Measurements from ENCODE around the gene DEPP1. TPM values are rescaled to one million over a fixed set of nuclear protein-coding genes. Genes with fewer than 3 reads are reported as not detected.

DEPP1 gene
- total RNA-seq, 2 experiments from 2014 or later = not detected

DNA sequence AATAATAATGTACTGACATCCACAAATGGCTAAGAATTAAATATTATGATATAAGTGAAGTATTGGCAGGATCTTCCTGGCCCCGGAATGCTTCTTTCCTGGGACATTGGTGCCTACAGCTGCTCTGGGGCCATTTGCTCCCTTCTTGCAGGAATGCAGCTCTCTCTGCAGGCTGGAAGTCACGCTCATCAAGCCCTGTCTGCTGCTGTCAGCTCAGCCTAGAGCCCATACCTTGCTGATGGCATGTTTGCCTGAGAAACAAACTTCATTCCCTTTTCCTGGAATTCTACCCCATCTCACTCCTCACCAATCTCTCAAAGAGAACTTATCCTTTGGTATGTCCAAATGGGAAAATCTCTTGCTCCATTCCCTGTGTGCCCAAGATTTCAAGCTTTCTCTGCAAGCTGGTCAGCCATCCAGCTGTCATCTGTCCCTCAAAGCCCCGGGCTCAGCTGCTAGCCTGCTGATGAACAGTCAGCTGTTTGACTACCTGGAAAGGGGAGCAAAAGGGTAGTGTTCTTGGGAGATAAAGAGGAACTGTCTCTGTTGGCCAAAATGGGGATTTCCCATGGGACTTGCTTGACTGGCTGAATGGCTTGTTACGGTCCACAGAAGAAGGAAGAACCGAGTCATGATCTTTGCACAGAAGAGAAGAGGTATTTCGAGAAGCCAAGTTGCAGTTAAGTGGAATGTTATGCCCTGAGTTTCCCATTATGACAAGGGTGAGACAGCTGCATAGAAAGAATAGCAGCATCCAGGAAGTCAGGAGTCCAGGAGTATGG, 31.0 kb downstream of the DEPP1 start:
- ATAC-seq (no peak), DNase-seq (no peak)
- ChIA-PET POLR2A (no interaction called here), CTCF (interaction anchor here (1.9 kb wide), 1 partner anchor 15 kb away, joined by 6 read pairs; no protein-coding TSS in a partner anchor)
- Mint-ChIP-seq H3K27me3 (ENCODE audit: low read depth) (peaks cover 21% of the 10 kb centered on the region), H3K9me3 (ENCODE audit: insufficient read depth) (peaks cover 13% of the 10 kb centered on the region), H3K4me1 (ENCODE audit: low read depth) (no peaks in the 10 kb centered on the region), H3K36me3 (ENCODE audit: low read depth) (peaks cover 2% of the 10 kb centered on the region), H3K4me3 (no peak overlapping the region), H3K27ac (no peak overlapping the region)

- H3K27ac Mint-ChIP-seq = no peak overlapping the region
- H3K36me3 Mint-ChIP-seq (ENCODE audit: low read depth) = peaks cover 2% of the 10 kb centered on the region
- H3K4me3 Mint-ChIP-seq = no peak overlapping the region
- no peaks in the 10 kb centered on the region for H3K4me1 Mint-ChIP-seq (ENCODE audit: low read depth)
- ChIA-PET CTCF (interaction anchor here (3.4 kb wide), 1 partner anchor 14 kb away, joined by 16 read pairs; no protein-coding TSS in a partner anchor), POLR2A (no interaction called here)
- DNase-seq (no peak), ATAC-seq (no peak)
- H3K9me3 Mint-ChIP-seq (ENCODE audit: insufficient read depth) = peaks cover 13% of the 10 kb centered on the region
- peaks cover 30% of the 10 kb centered on the region for H3K27me3 Mint-ChIP-seq (ENCODE audit: low read depth)
Observed at GRCh38 chr10:44946205-44946604, 32.4 kb downstream of the DEPP1 start.

GRCh38 chr10:44944354-44944753, 34.3 kb downstream of the DEPP1 start:
- ChIA-PET CTCF (interaction anchor here (0.9 to 3.4 kb wide), 3 partner anchors 12 to 517 kb away, joined by 3 to 16 read pairs (median 4); no protein-coding TSS in a partner anchor), POLR2A (no interaction called here)
- H3K27me3 Mint-ChIP-seq (ENCODE audit: low read depth) = peaks cover 35% of the 10 kb centered on the region
- peaks cover 2% of the 10 kb centered on the region for H3K36me3 Mint-ChIP-seq (ENCODE audit: low read depth)
- H3K4me1 Mint-ChIP-seq (ENCODE audit: low read depth) = no peaks in the 10 kb centered on the region
- H3K27ac Mint-ChIP-seq = no peak overlapping the region
- no peak overlapping the region for H3K4me3 Mint-ChIP-seq
- no peak for DNase-seq
- no peak for ATAC-seq
- peaks cover 13% of the 10 kb centered on the region for H3K9me3 Mint-ChIP-seq (ENCODE audit: insufficient read depth)

DNA sequence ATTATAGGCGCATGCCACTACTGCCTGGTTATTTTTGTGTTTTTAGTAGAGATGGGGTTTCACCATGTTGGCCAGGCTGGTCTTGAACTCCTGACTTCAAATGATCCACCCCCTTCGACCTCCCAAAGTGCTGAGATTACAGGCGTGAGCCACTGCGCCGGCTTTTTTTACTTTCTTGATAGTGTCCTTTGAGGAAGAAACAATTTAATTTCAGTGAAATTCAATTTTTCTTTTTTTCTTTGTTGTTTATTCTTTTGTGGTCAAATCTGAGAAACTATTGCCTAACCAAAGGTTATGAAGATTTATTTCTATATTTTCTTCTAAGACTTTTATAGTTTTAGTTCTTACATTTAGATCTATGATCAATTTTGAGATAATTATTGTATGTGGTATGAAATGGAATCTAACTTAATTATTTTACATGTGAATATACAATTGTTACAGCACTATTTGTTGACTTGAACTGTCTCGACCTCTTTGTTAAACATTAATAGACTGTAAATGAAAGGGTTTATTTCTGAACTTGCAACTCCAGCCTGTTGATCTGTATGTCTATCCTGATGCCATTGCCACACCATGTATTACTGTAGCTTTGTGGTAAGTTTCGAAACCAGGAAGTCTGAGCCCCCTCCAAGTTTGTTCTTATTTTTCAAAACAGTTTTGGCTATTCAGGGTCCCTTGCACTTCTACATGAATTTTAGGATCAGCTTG, 38.8 kb downstream of the DEPP1 start:
- POLR2A ChIA-PET = no interaction called here
- CTCF ChIA-PET = no interaction called here

GRCh38 chr10:44938956-44939355, 39.7 kb downstream of the DEPP1 start:
- ChIA-PET POLR2A (no interaction called here), CTCF (no interaction called here)
- peaks cover 20% of the 10 kb centered on the region for H3K27me3 Mint-ChIP-seq (ENCODE audit: low read depth)
- no peak for ATAC-seq
- H3K4me3 Mint-ChIP-seq = no peak overlapping the region
- no peaks in the 10 kb centered on the region for H3K36me3 Mint-ChIP-seq (ENCODE audit: low read depth)
- H3K9me3 Mint-ChIP-seq (ENCODE audit: insufficient read depth) = peaks cover under 1% of the 10 kb centered on the region
- no peak overlapping the region for H3K27ac Mint-ChIP-seq
- no peak for DNase-seq
- peaks cover 28% of the 10 kb centered on the region for H3K4me1 Mint-ChIP-seq (ENCODE audit: low read depth)

More for the DNA sequence above, 38.8 kb downstream of the DEPP1 start:
- H3K4me3 Mint-ChIP-seq = no peak overlapping the region
- DNase-seq (no peak), ATAC-seq (no peak)
- peaks cover 2% of the 10 kb centered on the region for H3K36me3 Mint-ChIP-seq (ENCODE audit: low read depth)
- H3K27ac Mint-ChIP-seq = no peak overlapping the region
- H3K27me3 Mint-ChIP-seq (ENCODE audit: low read depth) = peaks cover 27% of the 10 kb centered on the region
- peaks cover 9% of the 10 kb centered on the region for H3K9me3 Mint-ChIP-seq (ENCODE audit: insufficient read depth)
- H3K4me1 Mint-ChIP-seq (ENCODE audit: low read depth) = peaks cover 27% of the 10 kb centered on the region

- Mint-ChIP-seq H3K27ac (no peak overlapping the region), H3K4me3 (no peak overlapping the region), H3K4me1 (ENCODE audit: low read depth) (peaks cover 38% of the 10 kb centered on the region), H3K9me3 (ENCODE audit: insufficient read depth) (no peaks in the 10 kb centered on the region), H3K27me3 (ENCODE audit: low read depth) (peaks cover 14% of the 10 kb centered on the region), H3K36me3 (ENCODE audit: low read depth) (no peaks in the 10 kb centered on the region)
- ATAC-seq (no peak), DNase-seq (no peak)
- ChIA-PET CTCF (no interaction called here), POLR2A (interaction anchor here (0.6 kb wide), 1 partner anchor 320 kb away, joined by 3 read pairs; no protein-coding TSS in a partner anchor)
Observed at GRCh38 chr10:44937196-44938005, 41.2 kb downstream of the DEPP1 start.

DNA sequence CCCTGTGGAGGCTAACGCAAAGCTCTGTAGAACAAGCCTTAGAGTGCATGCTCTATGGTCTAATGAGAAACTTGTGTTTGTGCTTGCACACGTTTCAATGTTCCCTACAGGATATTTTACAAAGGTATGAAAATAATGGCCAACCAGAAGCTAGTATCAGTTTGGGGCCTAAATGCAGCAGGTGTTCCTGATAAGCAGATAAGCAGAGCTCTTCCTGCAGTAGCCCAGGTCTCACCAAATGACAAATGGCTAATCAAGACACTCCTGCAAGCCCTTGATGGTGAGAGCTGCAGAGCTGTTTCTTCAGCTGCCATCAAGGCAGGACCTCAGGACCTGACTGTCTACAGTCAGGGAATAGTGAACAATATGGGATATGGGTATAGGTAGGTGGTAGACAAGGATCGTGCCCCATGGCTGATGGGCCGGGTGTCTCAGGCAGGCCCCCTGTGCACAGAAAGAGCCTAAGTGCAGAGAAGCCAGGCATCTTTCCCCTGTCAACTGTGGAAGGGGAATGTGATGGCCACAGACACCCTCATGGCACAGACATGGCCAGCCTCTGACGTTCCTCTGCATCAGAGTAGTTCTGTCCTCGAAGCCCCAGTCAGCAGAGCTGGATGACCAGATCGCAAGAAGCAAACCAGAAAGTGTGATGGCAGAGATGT, 42.2 kb downstream of the DEPP1 start:
- peak overlapping the region; percentile 65 for H3K27ac Mint-ChIP-seq
- no peaks in the 10 kb centered on the region for H3K9me3 Mint-ChIP-seq (ENCODE audit: insufficient read depth)
- CTCF ChIA-PET = interaction anchor here (1.1 to 2.2 kb wide), 2 partner anchors 38 to 40 kb away, joined by 5 to 7 read pairs; no protein-coding TSS in a partner anchor

GRCh38 chr10:44935966-44936295, 42.7 kb downstream of the DEPP1 start:
- Mint-ChIP-seq H3K27ac (peak overlapping the region; percentile 65), H3K4me3 (no peak overlapping the region), H3K4me1 (ENCODE audit: low read depth) (peaks cover 39% of the 10 kb centered on the region), H3K36me3 (ENCODE audit: low read depth) (no peaks in the 10 kb centered on the region), H3K27me3 (ENCODE audit: low read depth) (peaks cover 2% of the 10 kb centered on the region), H3K9me3 (ENCODE audit: insufficient read depth) (no peaks in the 10 kb centered on the region)
- POLR2A ChIA-PET = no interaction called here
- DNase-seq = no peak
- no peak for ATAC-seq
- CTCF ChIA-PET = interaction anchor here (1.1 to 2.2 kb wide), 2 partner anchors 38 to 40 kb away, joined by 5 to 7 read pairs; no protein-coding TSS in a partner anchor

More for the DNA sequence above, 42.2 kb downstream of the DEPP1 start:
- Mint-ChIP-seq H3K27me3 (ENCODE audit: low read depth) (peaks cover 7% of the 10 kb centered on the region), H3K4me1 (ENCODE audit: low read depth) (peaks cover 39% of the 10 kb centered on the region), H3K36me3 (ENCODE audit: low read depth) (no peaks in the 10 kb centered on the region), H3K4me3 (no peak overlapping the region)
- POLR2A ChIA-PET = no interaction called here
- ATAC-seq (no peak), DNase-seq (no peak)

GRCh38 chr10:44935201-44935965, 43.2 kb downstream of the DEPP1 start:
- POLR2A ChIA-PET = interaction anchor here (1.0 kb wide), 1 partner anchor 38 kb away, joined by 3 read pairs; no protein-coding TSS in a partner anchor
- ATAC-seq (no peak), DNase-seq (no peak)
- peaks cover 39% of the 10 kb centered on the region for H3K4me1 Mint-ChIP-seq (ENCODE audit: low read depth)
- H3K36me3 Mint-ChIP-seq (ENCODE audit: low read depth) = no peaks in the 10 kb centered on the region
- CTCF ChIA-PET = interaction anchor here (1.1 to 2.2 kb wide), 4 partner anchors 17 to 41 kb away, joined by 3 to 7 read pairs (median 4); no protein-coding TSS in a partner anchor
- H3K27ac Mint-ChIP-seq = peak overlapping the region; percentile 65
- H3K9me3 Mint-ChIP-seq (ENCODE audit: insufficient read depth) = no peaks in the 10 kb centered on the region
- H3K4me3 Mint-ChIP-seq = no peak overlapping the region
- H3K27me3 Mint-ChIP-seq (ENCODE audit: low read depth) = peaks cover 2% of the 10 kb centered on the region

GRCh38 chr10:44934416-44935200, 44.0 kb downstream of the DEPP1 start:
- Mint-ChIP-seq H3K4me1 (ENCODE audit: low read depth) (peaks cover 39% of the 10 kb centered on the region), H3K27ac (no peak overlapping the region), H3K27me3 (ENCODE audit: low read depth) (no peaks in the 10 kb centered on the region), H3K9me3 (ENCODE audit: insufficient read depth) (no peaks in the 10 kb centered on the region), H3K4me3 (no peak overlapping the region), H3K36me3 (ENCODE audit: low read depth) (no peaks in the 10 kb centered on the region)
- ChIA-PET POLR2A (interaction anchor here (1.0 kb wide), 1 partner anchor 39 kb away, joined by 3 read pairs; no protein-coding TSS in a partner anchor), CTCF (interaction anchor here (1.1 to 2.8 kb wide), 5 partner anchors 18 to 74 kb away, joined by 3 to 35 read pairs (median 7); no protein-coding TSS in a partner anchor)
- DNase-seq (no peak), ATAC-seq (no peak)
